D341Med (cell line): ENCODE measurements around the gene TERF2IP.

Source experiments
- DNase-seq: peaks from one replicate; pipeline ENCODE4 v3.0.0; 2012; ENCODE audit warnings: low spot score

Gene TERF2IP

GRCh38 chr16:75640598-75640997, 7.0 kb upstream of the TERF2IP start:
- no peak for DNase-seq

- DNase-seq = no peak
Observed at GRCh38 chr16:75644240-75645012, 3.1 kb upstream of the TERF2IP start.

- DNase-seq = peak; percentile 72
Observed at GRCh38 chr16:75647112-75647491, 471 bp upstream of the TERF2IP start.

- DNase-seq = peak; percentile 81
Observed at GRCh38 chr16:75648265-75649076, 898 bp downstream of the TERF2IP start.

GRCh38 chr16:75653922-75654321, 6.3 kb downstream of the TERF2IP start:
- no peak for DNase-seq

GRCh38 chr16:75658175-75658574, 10.6 kb downstream of the TERF2IP start:
- no peak for DNase-seq

- DNase-seq = no peak
Observed at GRCh38 chr16:75660321-75660720, 12.7 kb downstream of the TERF2IP start.

- DNase-seq = no peak
Observed at GRCh38 chr16:75660726-75661302, 13.2 kb downstream of the TERF2IP start.

GRCh38 chr16:75667503-75667902, 19.9 kb downstream of the TERF2IP start:
- DNase-seq = no peak

- no peak for DNase-seq
Observed at GRCh38 chr16:75676909-75677308, 29.3 kb downstream of the TERF2IP start, which contains the start of gene CPHXL2. TSS of gene CPHXL2 (minus strand) at chr16:75677009. CDS start at chr16:75676999, 10 bp downstream.

GRCh38 chr16:75679366-75679765, 31.8 kb downstream of the TERF2IP start:
- DNase-seq = no peak

- DNase-seq = no peak
Observed at GRCh38 chr16:75682308-75682707, 34.7 kb downstream of the TERF2IP start.

- DNase-seq = no peak
Observed at GRCh38 chr16:75687361-75687760, 39.8 kb downstream of the TERF2IP start.

- no peak for DNase-seq
Observed at GRCh38 chr16:75695708-75696107, 48.1 kb downstream of the TERF2IP start.

GRCh38 chr16:75697571-75697970, 50.0 kb downstream of the TERF2IP start:
- no peak for DNase-seq

- DNase-seq = no peak
Observed at GRCh38 chr16:75701361-75701760, 53.8 kb downstream of the TERF2IP start, which contains the start of gene DUXB. TSS of gene DUXB (minus strand) at chr16:75701461. CDS start at chr16:75701418, 43 bp downstream.

- no peak for DNase-seq
Observed at GRCh38 chr16:75702242-75702641, 54.7 kb downstream of the TERF2IP start.

- DNase-seq = no peak
Observed at GRCh38 chr16:75703306-75703705, 55.7 kb downstream of the TERF2IP start.
